Thoracic aorta (tissue), 2 donors: ENCODE data around the gene KCTD19. TPM values are rescaled to one million over a fixed set of nuclear protein-coding genes. Genes with fewer than 3 reads are reported as not detected.
"Not testable (repeated sequence)": the region's sequence is repeated elsewhere in the genome, so short reads cannot be mapped to it uniquely, and the experiment has no call there.

Experiments used
- ATAC-seq: fragments of 150-250 bp; one replicate; pipeline ENCODE4 v1.8.0; 2017; ENCODE audit warnings: low read depth; ENCODE audit not compliant: insufficient number of reproducible peaks, low FRiP score
- DNase-seq: peaks from one replicate; pipeline ENCODE4 v3.0.0-alpha.2; 2020; ENCODE audit warnings: low spot score
- H3K27ac ChIP-seq, 2 donors: fragments of 200-600 bp; sonication (generic); 1 replicate in 1 of 2; 2 replicates in 1 of 2; pipeline ENCODE4 v1.5.1; 2016; ENCODE audit warnings: mild to moderate bottlenecking in 2 of 2, moderate library complexity in 2 of 2
- H3K27me3 ChIP-seq: fragments of 200-600 bp; sonication (generic); replicated peaks from 2 replicates; pipeline ENCODE4 v1.6.0; 2016; ENCODE audit warnings: mild to moderate bottlenecking; ENCODE audit not compliant: insufficient read depth
- H3K36me3 ChIP-seq: fragments of 200-600 bp; sonication (generic); one replicate; pipeline ENCODE4 v1.5.1; 2016
- H3K4me1 ChIP-seq, 2 donors: fragments of 200-600 bp; sonication (generic); 1 replicate in 1 of 2; 2 replicates in 1 of 2; pipeline versions ENCODE4 v1.5.1 to v1.6.0; 2016; ENCODE audit warnings: low read depth in 2 of 2, mild to moderate bottlenecking in 1 of 2; ENCODE audit not compliant: control insufficient read depth in 1 of 2
- H3K4me3 ChIP-seq: fragments of 200-600 bp; sonication (generic); 2 replicates; pipeline ENCODE4 v1.5.1; 2016; ENCODE audit warnings: mild to moderate bottlenecking
- H3K9me3 ChIP-seq: fragments of 200-600 bp; sonication (generic); 2 replicates; pipeline ENCODE4 v1.5.1; 2016
- CTCF ChIP-seq: fragments of 200-600 bp; sonication (generic); IDR thresholded peaks from one replicate; pipeline ENCODE4 v1.5.1; 2019; ENCODE audit warnings: antibody characterized with exemption
- total RNA-seq, 2 donors: library from RNA; depleted of rRNA; stranded (reverse); fragments of >200 nt; gene quantifications; one replicate each; pipeline versions ENCODE4 v1.1.0 to v1.2.3, GENCODE V29; 2016

KCTD19 gene
- not detected for total RNA-seq

DNA sequence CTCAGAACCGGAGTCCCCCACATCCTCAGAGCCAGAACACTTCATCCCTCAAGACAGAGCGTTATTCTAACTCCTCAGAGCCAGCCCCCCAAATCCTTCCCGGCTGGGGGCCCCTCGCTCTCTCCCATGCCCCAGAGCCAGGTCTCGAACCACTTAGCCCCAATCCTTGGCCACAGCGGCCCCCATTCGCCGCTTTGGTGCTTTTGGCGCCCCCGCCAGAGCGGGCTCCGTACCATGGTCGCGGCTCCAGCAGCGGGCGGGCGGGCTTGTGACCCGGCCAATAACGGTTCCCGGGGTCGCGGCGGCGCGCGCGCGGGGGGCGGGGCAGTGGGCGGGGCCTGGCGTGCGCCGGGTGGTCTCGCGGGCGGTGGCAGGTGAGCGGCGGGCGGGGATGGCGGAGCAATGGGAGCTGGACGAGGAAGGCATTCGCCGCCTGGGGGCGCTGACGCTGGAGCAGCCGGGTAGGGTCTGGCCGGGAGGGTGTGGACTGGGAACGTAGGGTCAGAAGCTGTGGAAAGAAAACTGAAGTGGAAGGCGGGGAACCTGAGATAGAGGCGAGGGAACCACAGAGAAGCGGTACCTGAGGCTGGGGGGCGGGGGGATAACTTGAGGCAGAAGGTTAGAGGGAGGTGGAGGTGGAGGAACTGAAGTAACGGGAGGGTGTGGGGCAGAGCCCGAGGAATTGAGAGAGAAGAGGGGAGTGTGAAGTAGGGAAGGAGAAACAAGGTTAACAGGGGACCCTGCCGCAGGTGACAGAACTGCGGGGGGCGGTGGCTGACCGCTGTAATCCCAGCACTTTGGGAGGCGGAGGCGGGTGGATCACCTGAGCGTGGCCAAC lies at the start of gene KCTD19, which contains the start of gene LRRC36:
KCTD19 (minus strand) TSS at position 270 of the 838 bp plus-strand sequence; CDS start at position 236, 34 bp downstream.
LRRC36 (plus strand) TSS at position 344 of the 838 bp plus-strand sequence; CDS start at position 392, 48 bp downstream.
- DNase-seq (no peak), ATAC-seq (no peak)
- Histone ChIP-seq H3K4me1 (peaks cover 5 to 8% of the 10 kb centered on the region in 2 donors), H3K27ac (no peak within 1 kb of the TSS), H3K36me3 (no peaks in the 10 kb centered on the region), H3K4me3 (peak within 1 kb of the TSS; percentile 64), H3K27me3 (no peaks in the 10 kb centered on the region), H3K9me3 (no peaks in the 10 kb centered on the region)
- TF ChIP-seq CTCF = no peak

DNA sequence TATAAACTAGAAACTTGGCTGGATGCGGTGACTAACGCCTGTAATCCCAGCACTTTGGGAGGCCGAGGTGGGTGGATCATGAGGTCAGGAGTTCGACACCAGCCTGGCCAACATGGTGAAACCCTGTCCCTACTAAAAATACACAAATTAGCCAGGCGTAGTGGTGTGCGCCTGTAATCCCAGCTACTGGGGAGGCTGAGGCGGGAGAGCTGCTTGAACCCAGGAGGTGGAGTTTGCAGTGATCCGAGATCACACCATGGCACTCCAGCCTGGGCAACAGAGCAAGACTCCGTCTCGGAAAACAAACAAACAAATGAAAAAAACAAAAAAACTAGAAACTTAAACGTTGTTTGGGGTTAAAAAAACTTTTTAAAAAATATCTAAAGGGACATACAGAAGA lies 49.5 kb upstream of the KCTD19 start:
- not testable (repeated sequence) for ATAC-seq, H3K4me1 ChIP-seq, H3K27me3 ChIP-seq, H3K36me3 ChIP-seq, H3K9me3 ChIP-seq, H3K27ac ChIP-seq, DNase-seq, H3K4me3 ChIP-seq

DNA sequence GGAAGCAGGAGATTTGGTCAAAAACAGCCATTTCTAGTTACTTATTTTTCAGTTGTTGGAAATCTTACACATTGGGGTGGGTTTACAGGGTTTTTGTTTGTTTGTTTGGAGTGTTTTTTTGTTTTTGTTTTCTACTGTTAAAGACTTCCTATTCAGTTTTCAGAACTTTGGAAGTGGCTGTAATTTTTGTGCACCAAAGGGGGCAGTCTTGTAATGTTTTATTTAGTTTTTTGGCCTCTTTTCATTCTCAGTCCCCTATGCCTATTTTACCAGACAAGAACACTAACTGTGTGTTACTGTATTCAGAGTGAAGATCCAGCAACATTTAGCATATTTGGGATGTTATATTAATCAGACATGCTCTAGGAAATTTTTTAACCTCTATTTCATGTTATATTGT lies 46.1 kb upstream of the KCTD19 start:
- no peaks in the 10 kb centered on the region for H3K9me3 ChIP-seq
- DNase-seq = no peak
- H3K4me1 ChIP-seq = no peaks in the 10 kb centered on the region
- no peaks in the 10 kb centered on the region for H3K27me3 ChIP-seq
- H3K27ac ChIP-seq = no peak overlapping the region
- H3K4me3 ChIP-seq = no peak overlapping the region
- peak; percentile 14 for TF ChIP-seq CTCF
- ATAC-seq = no peak
- H3K36me3 ChIP-seq = no peaks in the 10 kb centered on the region

- no peak for ATAC-seq
Observed at GRCh38 chr16:67370661-67371060, 44.1 kb upstream of the KCTD19 start.

DNA sequence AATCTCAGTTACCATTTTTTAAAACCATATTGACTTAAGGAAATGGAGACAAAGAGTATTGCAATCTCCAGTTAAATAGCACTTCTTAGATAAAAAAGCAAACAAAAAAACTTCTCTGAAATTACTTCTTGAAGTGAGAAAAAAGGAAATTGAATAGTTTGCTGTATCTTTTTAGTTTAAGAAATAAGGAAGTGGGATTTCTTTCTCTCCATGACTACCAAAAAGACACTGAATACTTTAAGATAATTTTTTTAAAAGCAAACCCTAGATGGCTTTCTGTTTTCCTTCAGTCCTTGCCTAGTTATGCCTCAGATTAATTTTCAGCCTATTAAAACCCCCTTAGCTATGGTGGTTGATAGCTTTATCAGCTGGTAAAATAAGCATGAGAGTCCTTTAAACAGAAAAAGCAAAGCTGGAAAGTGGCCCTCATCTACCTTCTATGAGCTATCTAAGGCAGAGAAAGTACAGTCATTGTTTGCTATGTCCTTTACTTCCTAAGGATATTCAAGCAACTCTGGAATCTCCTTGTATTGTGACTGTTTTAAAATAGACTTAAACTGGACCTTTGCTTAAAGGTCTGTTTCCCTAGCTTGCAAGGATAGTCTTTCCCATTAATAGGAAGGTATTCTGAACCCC lies 38.2 kb upstream of the KCTD19 start:
- no peak for ATAC-seq
- TF ChIP-seq CTCF = no peak
- H3K27ac ChIP-seq = no peak overlapping the region

More at GRCh38 chr16:67370661-67371060, 44.1 kb upstream of the KCTD19 start:
- Histone ChIP-seq H3K27me3 (no peaks in the 10 kb centered on the region), H3K36me3 (no peaks in the 10 kb centered on the region), H3K9me3 (no peaks in the 10 kb centered on the region), H3K4me1 (no peaks in the 10 kb centered on the region), H3K4me3 (no peak overlapping the region), H3K27ac (no peak overlapping the region)
- DNase-seq = no peak
- no peak for TF ChIP-seq CTCF

More for the DNA sequence above, 38.2 kb upstream of the KCTD19 start:
- no peak for DNase-seq
- Histone ChIP-seq H3K36me3 (no peaks in the 10 kb centered on the region), H3K27me3 (no peaks in the 10 kb centered on the region), H3K4me1 (no peaks in the 10 kb centered on the region), H3K4me3 (no peak overlapping the region), H3K9me3 (no peaks in the 10 kb centered on the region)
